H9 (cell line): ENCODE data around the gene UCMA. TPM values are rescaled to one million over a fixed set of nuclear protein-coding genes. Genes with fewer than 3 reads are reported as not detected.
A peak's percentile ranks its signal among the peaks of the same experiment; 100 is the strongest.

Experiments used
- DNase-seq: peaks from one replicate; pipeline ENCODE4 v3.0.0-alpha.2; 2017
- H2AFZ ChIP-seq: one replicate; pipeline ENCODE4 v1.6.1; 2013; ENCODE audit warnings: mild to moderate bottlenecking, low read length, control low read depth, moderate library complexity
- H2AK5ac ChIP-seq: 2 replicates; pipeline ENCODE4 v1.6.1; 2013; ENCODE audit warnings: low read length, control low read depth, mixed read lengths; ENCODE audit not compliant: insufficient read length
- H2BK120ac ChIP-seq: one replicate; pipeline ENCODE4 v1.6.1; 2013; ENCODE audit warnings: low read depth, mild to moderate bottlenecking, low read length, control low read depth, inconsistent platforms; ENCODE audit not compliant: poor library complexity, severe bottlenecking
- H2BK12ac ChIP-seq: 2 replicates; pipeline ENCODE4 v1.6.1; 2013; ENCODE audit warnings: low read length, control low read depth, mixed read lengths, low read depth; ENCODE audit not compliant: insufficient read length
- H2BK15ac ChIP-seq: 2 replicates; pipeline ENCODE4 v1.6.1; 2013; ENCODE audit warnings: low read depth, low read length, control low read depth
- H2BK20ac ChIP-seq: one replicate; pipeline ENCODE4 v1.6.1; 2013; ENCODE audit warnings: low read depth, mild to moderate bottlenecking, low read length, control low read depth, inconsistent platforms; ENCODE audit not compliant: poor library complexity, severe bottlenecking
- H2BK5ac ChIP-seq: 2 replicates; pipeline ENCODE4 v1.6.1; 2013; ENCODE audit warnings: low read length, control low read depth, mixed read lengths; ENCODE audit not compliant: insufficient read length
- H3K14ac ChIP-seq: 2 replicates; pipeline ENCODE4 v1.6.1; 2013; ENCODE audit warnings: low read length, control low read depth; ENCODE audit not compliant: insufficient read depth
- H3K18ac ChIP-seq: 2 replicates; pipeline ENCODE4 v1.6.1; 2013; ENCODE audit warnings: low read depth, mild to moderate bottlenecking, mixed read lengths, low read length, control low read depth; ENCODE audit not compliant: insufficient read length
- H3K23ac ChIP-seq: 2 replicates; pipeline ENCODE4 v1.6.1; 2013; ENCODE audit warnings: low read length, control low read depth, mixed read lengths, low read depth; ENCODE audit not compliant: insufficient read length
- H3K23me2 ChIP-seq: 2 replicates; pipeline ENCODE4 v1.6.1; 2013; ENCODE audit warnings: low read depth, mild to moderate bottlenecking, mixed read lengths, low read length, control low read depth; ENCODE audit not compliant: insufficient read length, poor library complexity, severe bottlenecking
- H3K27ac ChIP-seq: 2 replicates; pipeline ENCODE4 v1.5.1; 2013; ENCODE audit warnings: low read length, control low read depth, mixed read lengths, low read depth; ENCODE audit not compliant: insufficient read length
- H3K27me3 ChIP-seq: 2 replicates; pipeline ENCODE4 v1.6.1; 2013; ENCODE audit warnings: low read length, control low read depth, inconsistent platforms; ENCODE audit not compliant: insufficient read depth
- H3K4ac ChIP-seq: 2 replicates; pipeline ENCODE4 v1.6.1; 2013; ENCODE audit warnings: low read depth, mild to moderate bottlenecking, control low read depth, inconsistent platforms, low read length, moderate library complexity
- H3K4me1 ChIP-seq: 2 replicates; pipeline ENCODE4 v1.6.1; 2013; ENCODE audit warnings: low read length, control low read depth, inconsistent platforms; ENCODE audit not compliant: insufficient read depth
- H3K4me2 ChIP-seq: 2 replicates; pipeline ENCODE4 v1.6.1; 2013; ENCODE audit warnings: low read length, control low read depth, mixed read lengths; ENCODE audit not compliant: insufficient read length, insufficient read depth
- H3K56ac ChIP-seq: 2 replicates; pipeline ENCODE4 v1.6.1; 2013; ENCODE audit warnings: low read depth, mild to moderate bottlenecking, mixed read lengths, low read length, control low read depth; ENCODE audit not compliant: insufficient read length
- H3K79me1 ChIP-seq: 2 replicates; pipeline ENCODE4 v1.6.1; 2013; ENCODE audit warnings: low read depth, mild to moderate bottlenecking, moderate library complexity, low read length, control low read depth, inconsistent platforms; ENCODE audit not compliant: insufficient read depth, poor library complexity, severe bottlenecking
- H3K79me2 ChIP-seq: 2 replicates; pipeline ENCODE4 v1.6.1; 2013; ENCODE audit warnings: low read length, control low read depth, inconsistent platforms; ENCODE audit not compliant: insufficient read depth
- H3K9ac ChIP-seq: 2 replicates; pipeline ENCODE4 v1.6.1; 2013; ENCODE audit warnings: low read length, control low read depth, mixed read lengths; ENCODE audit not compliant: insufficient read length; ENCODE audit errors: extremely low read depth
- H3K9me3 ChIP-seq: one replicate; pipeline ENCODE4 v1.6.1; 2013; ENCODE audit warnings: low read depth, low read length, inconsistent platforms; ENCODE audit not compliant: control insufficient read depth
- H3T11ph ChIP-seq: one replicate; pipeline ENCODE4 v1.6.1; 2013; ENCODE audit warnings: mild to moderate bottlenecking, low read length, control low read depth, inconsistent platforms
- H4K20me1 ChIP-seq: one replicate; pipeline ENCODE4 v1.6.1; 2013; ENCODE audit not compliant: control insufficient read depth, insufficient read length, insufficient read depth
- H4K5ac ChIP-seq: 2 replicates; pipeline ENCODE4 v1.6.1; 2013; ENCODE audit warnings: low read depth, mild to moderate bottlenecking, mixed read lengths, low read length, control low read depth; ENCODE audit not compliant: insufficient read length
- H4K8ac ChIP-seq: replicated peaks from 2 replicates; pipeline ENCODE4 v1.6.1; 2013; ENCODE audit warnings: low read length, control low read depth, mixed read lengths, low read depth; ENCODE audit not compliant: insufficient read length
- H4K91ac ChIP-seq: 2 replicates; pipeline ENCODE4 v1.6.1; 2013; ENCODE audit warnings: low read depth, mild to moderate bottlenecking, moderate library complexity, mixed read lengths, low read length, control low read depth; ENCODE audit not compliant: insufficient read length
- H3K27ac Mint-ChIP-seq, 3 experiments: 2 replicates in 2 of 3; 3 replicates in 1 of 3; pipeline ENCODE4 v1.8.0; 2020 to 2021; ENCODE audit warnings: mixed read lengths in 3 of 3, mild to moderate bottlenecking in 1 of 3, moderate library complexity in 1 of 3
- H3K27me3 Mint-ChIP-seq: 2 replicates; pipeline ENCODE4 v1.8.0; 2021; ENCODE audit warnings: low read depth, mild to moderate bottlenecking, moderate library complexity, mixed read lengths
- H3K36me3 Mint-ChIP-seq, 3 experiments: 2 replicates in 2 of 3; 3 replicates in 1 of 3; pipeline ENCODE4 v1.8.0; 2020 to 2021; ENCODE audit warnings: low read depth in 3 of 3, mixed read lengths in 3 of 3; ENCODE audit not compliant: insufficient read depth in 1 of 3
- H3K4me1 Mint-ChIP-seq, 2 experiments: 2 replicates each; pipeline ENCODE4 v1.8.0; 2020; ENCODE audit warnings: mixed read lengths in 2 of 2
- H3K4me3 Mint-ChIP-seq, 2 experiments: 2 replicates in 1 of 2; 3 replicates in 1 of 2; pipeline ENCODE4 v1.8.0; 2020 to 2021; ENCODE audit warnings: mild to moderate bottlenecking in 2 of 2, mixed read lengths in 2 of 2, moderate library complexity in 1 of 2
- H3K9me3 Mint-ChIP-seq, 2 experiments: 2 replicates in 1 of 2; 3 replicates in 1 of 2; pipeline ENCODE4 v1.8.0; 2020; ENCODE audit warnings: mild to moderate bottlenecking in 2 of 2, mixed read lengths in 2 of 2, moderate library complexity in 1 of 2
- CTCF ChIP-seq: fragments of 200-600 bp; sonication (generic); conservative IDR thresholded peaks from 3 replicates; pipeline ENCODE4 v1.8.0; 2021; ENCODE audit warnings: antibody characterized with exemption, mild to moderate bottlenecking
- WGBS: extraction: QIAGEN DNeasy Blood & Tissue Kit; methylation state at CpG from one replicate; pipeline ENCODE4 v1.1.7; 2013; ENCODE audit warnings: missing lambda C conversion rate, low lambda C conversion rate, mixed read lengths; ENCODE audit not compliant: insufficient read length; ENCODE audit errors: extremely low coverage; 5-methylcytosine and 5-hydroxymethylcytosine counted together
- total RNA-seq: library from RNA; stranded (reverse); gene quantifications from 2 replicates; pipeline ENCODE4 v1.2.1, GENCODE V29; 2021

UCMA gene
- total RNA-seq, 1 experiment from 2014 or later: not detected

GRCh38 chr10:13268310-13268709, 34.1 kb upstream of the UCMA start:
- H4K5ac ChIP-seq: no peak overlapping the region
- H3K79me2 ChIP-seq: no peaks in the 10 kb centered on the region
- H2BK120ac ChIP-seq: no peak overlapping the region
- H3K23ac ChIP-seq: no peak overlapping the region
- H2BK12ac ChIP-seq: no peak overlapping the region
- H3K23me2 ChIP-seq: no peaks in the 10 kb centered on the region
- H3K14ac ChIP-seq: no peak overlapping the region
- no peaks in the 10 kb centered on the region for H3K9me3 Mint-ChIP-seq
- peaks cover 1% of the 10 kb centered on the region; the same call in 1 of the 2 replicates for H3K27me3 Mint-ChIP-seq
- no peak overlapping the region for H3K4ac ChIP-seq
- H3K4me3 Mint-ChIP-seq: no peak overlapping the region
- no peaks in the 10 kb centered on the region for H3K9me3 ChIP-seq
- no peak overlapping the region for H3K27ac ChIP-seq
- peaks cover 10% of the 10 kb centered on the region; the same call in 1 of the 2 replicates for H3K4me1 ChIP-seq
- H4K91ac ChIP-seq: no peak overlapping the region
- H2BK20ac ChIP-seq: no peak overlapping the region
- H4K8ac ChIP-seq: no peak overlapping the region
- H2AFZ ChIP-seq: no peak overlapping the region
- DNase-seq: no peak
- no peaks in the 10 kb centered on the region for H4K20me1 ChIP-seq
- H2AK5ac ChIP-seq: no peak overlapping the region
- no peaks in the 10 kb centered on the region for H3K79me1 ChIP-seq
- H3K56ac ChIP-seq: no peak overlapping the region
- no peak for TF ChIP-seq CTCF
- no peak overlapping the region for H2BK15ac ChIP-seq
- no peak overlapping the region for H3K18ac ChIP-seq
- H3K27me3 ChIP-seq: no peaks in the 10 kb centered on the region
- H3K9ac ChIP-seq: no peak overlapping the region
- H3K27ac Mint-ChIP-seq: peak overlapping the region in 1 of 3 experiments; percentile 59; a peak in 2 of 7 replicates
- WGBS: no CpG with 5 or more reads among the region's 4 CpGs
- H3T11ph ChIP-seq: no peak overlapping the region
- H2BK5ac ChIP-seq: no peak overlapping the region
- H3K4me1 Mint-ChIP-seq: peaks cover 25 to 36% of the 10 kb centered on the region in 2 experiments
- H3K36me3 Mint-ChIP-seq: no peaks in the 10 kb centered on the region
- H3K4me2 ChIP-seq: no peak overlapping the region
